Activated effector memory CD4-positive, alpha-beta T cell treated with Interleukin-2 at 50 U/mL for 16 hours (primary cell): ENCODE data around the gene PRKN.
"Not testable (repeated sequence)": the region's sequence is repeated elsewhere in the genome, so short reads cannot be mapped to it uniquely, and the experiment has no call there.

ENCODE experiments used
- DNase-seq: peaks from one replicate; pipeline ENCODE4 v3.0.0-alpha.2; 2020

PRKN gene

DNA sequence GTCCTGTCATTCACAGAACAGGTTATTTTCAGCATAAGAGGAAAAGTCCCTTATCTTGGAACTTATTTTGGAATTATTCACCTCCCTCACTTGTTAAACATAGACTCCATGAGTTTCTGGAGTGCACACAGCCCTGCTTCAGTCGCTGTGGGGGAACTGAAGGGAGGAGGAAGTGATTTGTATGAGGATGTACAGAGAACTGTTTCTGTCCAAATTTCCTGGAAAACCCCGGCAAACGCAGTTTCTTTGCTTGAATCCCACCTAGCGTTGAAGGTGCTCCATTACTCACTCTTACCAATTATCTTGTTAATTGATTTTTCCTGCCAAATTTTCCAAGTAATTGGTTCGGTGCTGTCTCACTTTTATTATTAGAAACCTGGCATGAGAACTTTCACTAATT lies 1375.7 kb downstream of the PRKN start:
- no peak for DNase-seq

DNA sequence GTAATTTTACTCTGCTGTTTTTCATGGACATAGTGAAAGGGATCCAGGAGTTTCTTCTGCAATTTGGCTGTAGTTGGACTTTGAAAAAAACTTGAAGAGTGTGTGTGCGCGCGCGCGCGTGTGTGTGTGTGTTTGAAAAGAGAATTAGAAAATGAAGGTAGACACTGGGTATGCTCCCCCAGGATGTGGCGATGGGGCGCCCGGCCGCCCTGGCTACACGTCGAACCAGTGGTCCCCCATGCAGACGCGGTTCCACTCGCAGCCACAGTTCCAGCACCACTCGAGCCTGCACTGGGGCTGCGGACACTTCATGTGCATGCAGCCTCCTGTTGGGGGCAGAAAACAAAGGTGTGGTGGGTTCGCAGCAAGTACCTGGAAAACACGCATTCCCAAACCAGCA lies 1377.7 kb downstream of the PRKN start:
- DNase-seq: no peak

- DNase-seq: no peak
Observed at GRCh38 chr6:161348628-161348994, 1379.0 kb downstream of the PRKN start.

- no peak for DNase-seq
Observed at GRCh38 chr6:161347988-161348627, 1379.5 kb downstream of the PRKN start.

DNA sequence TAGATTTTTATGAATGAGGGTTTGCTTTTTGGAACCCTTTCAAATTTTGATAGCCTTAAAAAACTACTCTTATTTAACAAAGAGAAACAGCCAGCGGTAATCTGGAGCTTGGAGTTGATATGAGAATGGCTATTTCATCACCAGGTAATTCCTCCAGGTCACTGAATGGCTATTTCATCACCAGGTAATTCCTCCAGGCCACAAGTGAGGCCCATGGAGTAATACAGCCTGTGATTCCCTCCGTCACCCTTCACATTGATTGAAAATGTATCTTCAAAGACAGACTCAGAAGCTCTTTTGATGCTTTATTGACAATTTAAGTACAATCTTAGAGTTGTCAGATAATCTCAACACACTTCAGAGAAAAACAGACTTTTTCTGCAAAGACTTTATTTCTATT lies 1380.4 kb downstream of the PRKN start:
- no peak for DNase-seq

DNA sequence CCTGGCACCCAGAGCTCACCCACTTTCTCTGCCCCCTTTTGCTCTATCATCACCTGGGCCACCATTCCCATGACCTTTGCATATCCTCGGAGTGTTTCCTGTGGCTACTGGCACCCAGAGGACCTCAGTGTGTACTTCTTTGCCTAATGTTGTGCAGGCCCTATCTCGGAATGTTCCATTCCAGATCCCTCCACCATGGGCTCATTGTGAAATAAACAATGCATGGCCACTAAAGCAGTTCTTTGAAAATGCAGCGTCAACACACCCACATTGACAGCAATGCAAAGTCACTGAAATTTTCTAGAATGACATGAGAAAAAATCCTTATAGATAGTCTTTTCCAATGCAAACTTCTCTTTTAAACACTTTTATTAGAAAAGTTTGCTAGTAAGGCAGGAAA lies 1380.8 kb downstream of the PRKN start:
- DNase-seq: no peak

DNA sequence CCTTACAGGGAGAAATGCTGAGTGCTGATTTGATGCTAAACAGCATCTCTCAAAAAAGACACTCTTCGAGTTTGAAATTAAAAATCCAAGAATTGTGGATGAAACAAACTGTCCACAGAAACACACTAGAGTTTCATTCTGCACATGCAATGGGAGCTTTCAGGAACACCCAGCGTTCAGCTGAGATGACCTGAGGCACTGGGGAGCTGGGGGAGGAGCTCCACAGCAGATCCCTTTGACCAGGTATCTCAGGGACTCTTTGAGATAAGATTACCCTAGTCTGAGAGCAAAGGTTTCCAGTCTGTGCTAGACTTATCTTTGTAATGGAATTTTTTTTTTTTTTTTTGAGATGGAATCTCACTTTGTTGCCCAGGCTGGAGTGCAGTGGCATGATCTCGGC lies 1382.9 kb downstream of the PRKN start:
- DNase-seq: no peak

DNA sequence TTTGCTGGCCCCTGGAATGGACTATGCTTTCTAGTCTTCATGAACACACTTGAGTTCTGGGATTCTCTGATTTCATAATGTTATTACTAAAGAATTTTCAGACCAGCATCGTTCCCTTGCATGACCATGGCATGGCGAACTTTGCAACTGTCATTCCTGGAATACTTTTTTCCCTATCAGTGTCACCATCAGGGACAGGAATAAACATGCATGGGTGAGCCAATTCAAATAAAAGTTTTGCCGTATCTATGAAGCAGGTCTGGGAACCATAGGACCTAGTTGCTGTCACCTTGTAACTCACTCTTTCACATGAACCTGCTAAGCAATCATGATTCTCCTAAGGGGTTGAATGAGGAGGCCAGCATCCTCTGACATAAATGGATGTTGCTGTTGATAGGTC lies 1385.5 kb downstream of the PRKN start:
- DNase-seq: no peak

DNA sequence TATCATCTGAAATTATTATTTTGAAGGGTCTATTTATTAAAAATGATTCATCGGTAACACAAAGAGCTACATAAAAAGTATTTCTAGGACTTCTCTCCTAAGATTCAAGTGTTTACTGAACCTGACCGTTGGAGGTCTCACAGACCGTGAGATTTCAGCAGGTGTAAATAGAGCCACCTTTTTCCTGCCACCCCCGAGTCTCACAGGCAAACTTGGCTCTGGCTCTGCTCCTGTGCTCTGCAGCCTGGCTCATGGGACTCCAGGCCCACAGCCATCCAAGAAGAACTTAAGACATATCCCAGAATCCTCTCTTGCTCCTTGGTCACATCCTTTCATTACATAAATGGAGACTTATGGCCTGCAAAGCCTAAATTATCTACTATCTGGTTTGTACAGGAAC lies 1385.9 kb downstream of the PRKN start:
- DNase-seq: no peak

DNA sequence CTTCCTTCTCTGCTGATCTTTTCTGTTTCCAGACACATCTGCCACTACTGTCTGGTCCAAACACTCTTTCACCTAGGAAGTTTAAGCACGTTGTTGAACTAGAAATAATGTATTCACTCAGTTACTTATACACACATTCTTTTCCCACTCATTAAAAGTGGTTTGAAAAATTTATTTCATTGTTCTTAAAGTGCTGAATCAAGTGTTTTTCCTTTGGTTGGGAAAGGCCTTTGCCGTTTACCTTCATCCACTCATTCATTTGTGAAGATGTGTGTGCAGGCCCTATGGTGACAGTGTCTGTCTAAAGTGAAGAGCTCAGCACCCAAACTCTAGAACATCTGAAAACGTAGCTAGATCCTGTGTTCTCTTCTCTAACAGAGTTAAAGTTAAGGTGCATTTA lies 1389.6 kb downstream of the PRKN start:
- no peak for DNase-seq

DNA sequence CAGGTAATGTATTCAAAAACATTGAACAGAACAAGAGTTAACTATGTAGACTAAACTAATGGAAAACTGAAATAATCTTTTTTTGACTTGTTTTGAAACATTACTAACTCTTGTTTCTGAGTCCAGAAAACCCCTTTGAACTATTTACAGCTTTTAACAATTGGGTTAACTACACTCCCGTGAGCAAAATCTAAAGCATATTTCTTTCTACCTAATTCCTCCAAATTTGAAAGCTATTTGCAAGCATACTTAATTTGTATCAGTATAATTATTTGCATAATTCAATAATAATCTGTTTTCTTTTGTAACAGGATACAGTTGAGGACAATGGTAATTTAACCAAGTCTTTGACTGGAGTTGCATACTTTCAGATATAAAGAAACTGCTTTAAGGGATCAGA lies 1391.1 kb downstream of the PRKN start:
- DNase-seq: no peak

- DNase-seq: no peak
Observed at GRCh38 chr6:161333410-161333809, 1394.2 kb downstream of the PRKN start.

DNA sequence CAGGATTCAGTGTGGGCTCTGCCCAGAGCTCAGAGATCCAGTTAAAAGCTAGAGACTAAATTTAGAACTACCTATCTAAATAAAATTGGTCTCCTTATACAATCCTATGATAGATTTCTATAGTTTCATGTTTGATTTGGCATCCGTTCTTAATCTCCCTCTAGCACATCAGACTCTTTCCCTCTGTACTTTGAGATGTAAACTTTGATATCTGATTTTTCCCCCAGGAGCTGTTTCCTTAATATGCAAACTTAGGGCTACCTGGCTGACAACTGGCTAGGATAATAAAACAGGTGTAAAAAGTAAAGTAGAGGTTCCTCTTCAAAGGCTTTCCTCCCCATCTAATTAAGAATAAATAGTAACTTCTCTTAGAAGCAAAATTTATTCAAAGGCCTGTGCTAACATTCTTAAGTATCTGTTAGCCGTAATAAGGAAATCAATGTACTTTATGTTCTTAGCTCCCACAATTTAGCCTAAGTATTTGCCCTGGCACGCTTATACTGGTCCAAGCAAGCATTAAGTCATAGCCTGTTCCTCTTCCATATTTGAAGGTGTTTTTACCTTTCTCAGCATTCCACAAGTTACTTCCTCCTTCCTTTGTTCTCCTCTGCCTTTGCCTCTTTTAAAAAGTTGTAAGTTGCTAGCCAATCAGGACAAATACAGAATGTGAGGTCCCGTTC lies 1396.0 kb downstream of the PRKN start:
- DNase-seq: not testable (repeated sequence)

DNA sequence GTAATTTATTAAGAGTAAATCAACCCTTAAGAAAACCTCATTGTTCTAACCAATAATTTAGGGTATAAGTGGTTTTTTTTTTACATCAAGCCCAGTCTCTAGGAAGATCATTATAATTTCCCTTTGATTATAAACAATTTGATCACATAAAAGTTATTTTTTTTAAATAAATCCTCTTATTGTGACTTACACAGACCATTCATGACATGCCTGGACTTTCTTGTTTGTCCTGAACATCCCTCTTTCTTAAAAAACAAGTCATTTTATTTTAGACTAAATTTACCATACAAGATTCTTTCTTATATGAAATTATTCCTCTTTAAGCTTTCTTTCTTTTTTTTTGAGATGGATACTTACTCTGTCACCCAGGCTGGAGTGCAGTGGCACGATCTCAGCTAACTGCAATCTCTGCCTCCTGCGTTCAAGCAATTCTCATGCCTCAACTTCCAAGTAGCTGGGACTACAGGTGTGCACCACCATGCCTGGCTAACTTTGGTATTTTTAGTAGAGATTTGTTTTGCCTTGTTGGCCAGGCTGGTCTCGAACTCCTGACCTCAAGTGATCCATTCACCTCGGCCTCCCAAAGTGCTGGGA lies 1400.1 kb downstream of the PRKN start:
- no peak for DNase-seq

- no peak for DNase-seq
Observed at GRCh38 chr6:161319231-161319630, 1408.3 kb downstream of the PRKN start.

GRCh38 chr6:161318456-161318855 lies 1409.1 kb downstream of the PRKN start:
- DNase-seq: no peak

GRCh38 chr6:161316531-161316930 lies 1411.0 kb downstream of the PRKN start:
- no peak for DNase-seq

DNA sequence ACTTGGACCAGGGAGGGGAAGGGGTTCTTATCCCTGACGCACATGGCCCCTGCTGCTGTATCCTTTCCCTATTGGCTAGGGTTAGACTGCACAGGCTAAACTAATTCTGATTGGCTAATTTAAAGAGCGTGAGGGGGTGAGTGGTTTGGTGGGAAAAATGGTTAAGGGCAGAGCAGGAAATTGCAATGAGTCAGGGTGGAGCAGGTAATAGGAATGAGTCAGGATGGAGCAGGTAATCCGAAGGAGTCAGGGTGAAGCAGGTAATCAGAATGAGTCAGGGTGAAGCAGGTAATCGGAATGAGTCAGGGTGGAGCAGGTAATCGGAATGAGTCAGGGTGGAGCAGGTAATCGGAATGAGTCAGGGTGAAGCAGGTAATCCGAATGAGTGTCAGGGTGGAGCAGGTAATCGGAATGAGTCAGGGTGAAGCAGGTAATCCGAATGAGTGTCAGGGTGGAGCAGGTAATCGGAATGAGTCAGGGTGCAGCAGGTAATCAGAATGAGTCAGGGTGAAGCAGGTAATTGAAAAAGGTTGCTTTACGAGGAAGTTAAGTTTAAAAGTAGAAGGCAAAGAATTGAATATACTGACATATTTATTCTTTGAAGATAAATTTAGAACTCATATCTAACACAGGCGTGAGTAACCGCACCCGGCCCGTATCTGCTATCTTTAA lies 1412.2 kb downstream of the PRKN start:
- DNase-seq: not testable (repeated sequence)

DNA sequence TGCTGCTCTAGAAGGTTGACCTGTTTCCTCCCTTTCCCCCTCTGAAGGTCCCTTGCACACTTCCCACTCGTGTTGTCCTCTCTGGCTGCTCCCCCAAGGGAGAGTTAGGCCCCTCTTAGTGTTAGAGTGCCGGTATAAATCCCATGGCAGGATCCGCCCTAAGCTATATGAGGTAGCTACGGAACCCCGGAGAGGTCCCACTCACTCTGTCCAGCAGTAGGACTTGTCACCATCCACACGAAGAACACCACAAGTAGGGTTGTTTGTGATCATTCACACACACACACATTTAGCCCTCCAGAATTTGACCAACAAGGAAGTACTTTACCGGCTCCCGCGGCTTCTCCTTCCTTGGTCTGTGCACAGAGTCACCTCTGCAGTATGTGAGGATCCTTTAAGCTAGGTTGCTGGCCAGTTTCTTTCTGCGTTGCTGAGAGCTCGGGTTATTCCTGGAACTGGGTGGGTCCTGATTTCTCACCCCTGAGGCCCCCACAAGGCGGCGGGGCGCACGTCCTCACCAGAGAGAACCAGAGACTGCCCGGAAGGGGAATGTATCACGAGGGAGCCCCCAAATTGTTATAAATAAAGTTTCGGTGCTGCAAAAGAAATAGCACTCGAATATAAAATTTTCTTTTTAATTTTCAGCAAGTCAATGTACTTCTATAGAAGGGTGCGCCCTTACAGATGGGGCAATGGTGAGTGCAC lies 1412.9 kb downstream of the PRKN start:
- DNase-seq: not testable (repeated sequence)

DNA sequence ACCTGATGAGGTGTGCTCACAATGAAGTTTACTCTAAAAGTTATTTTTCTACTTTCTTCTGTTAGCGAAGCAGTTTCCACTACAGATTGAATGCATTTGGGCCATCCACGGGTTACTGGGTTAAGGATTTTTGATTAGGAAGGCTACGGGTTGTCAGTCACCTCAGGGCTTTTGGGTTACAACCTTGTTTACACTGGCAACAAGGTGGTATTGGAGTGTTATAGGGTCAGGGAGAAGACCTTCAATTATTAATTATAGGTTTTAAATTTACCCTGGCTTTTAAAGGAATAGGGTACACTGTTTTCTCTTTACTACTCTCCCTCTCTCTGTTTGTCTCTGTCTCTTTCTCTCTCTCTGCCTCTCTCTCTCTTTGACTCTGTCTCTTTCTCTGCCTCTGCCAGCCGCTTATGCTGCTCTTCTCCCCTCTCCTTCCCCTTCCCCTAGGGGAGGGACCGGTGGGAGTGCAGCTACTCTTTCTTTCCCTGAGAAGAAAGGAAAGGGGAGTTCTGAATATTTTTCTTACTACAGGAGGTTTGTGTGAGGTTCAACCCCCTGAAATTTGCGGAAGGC lies 1413.5 kb downstream of the PRKN start:
- DNase-seq: no peak

DNA sequence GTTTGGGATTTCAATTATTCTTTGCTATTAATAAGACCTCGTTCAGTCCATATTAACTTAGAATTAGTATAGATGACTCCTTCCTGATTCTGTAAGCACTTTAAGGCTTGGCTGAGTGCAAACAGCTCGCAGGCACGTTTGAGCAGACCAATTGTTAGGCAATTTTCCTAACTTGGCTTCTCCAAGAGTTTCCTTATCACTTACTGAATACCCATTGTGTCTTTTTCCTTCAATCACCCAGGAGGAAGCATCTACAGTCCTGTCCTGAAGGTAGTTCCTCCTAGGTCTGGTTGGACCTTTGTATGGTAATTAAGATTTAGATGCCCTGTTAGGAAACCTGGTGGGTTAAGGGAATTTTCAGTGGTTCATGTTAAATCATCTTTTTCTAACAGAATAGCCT lies 1414.1 kb downstream of the PRKN start:
- DNase-seq: not testable (repeated sequence)

DNA sequence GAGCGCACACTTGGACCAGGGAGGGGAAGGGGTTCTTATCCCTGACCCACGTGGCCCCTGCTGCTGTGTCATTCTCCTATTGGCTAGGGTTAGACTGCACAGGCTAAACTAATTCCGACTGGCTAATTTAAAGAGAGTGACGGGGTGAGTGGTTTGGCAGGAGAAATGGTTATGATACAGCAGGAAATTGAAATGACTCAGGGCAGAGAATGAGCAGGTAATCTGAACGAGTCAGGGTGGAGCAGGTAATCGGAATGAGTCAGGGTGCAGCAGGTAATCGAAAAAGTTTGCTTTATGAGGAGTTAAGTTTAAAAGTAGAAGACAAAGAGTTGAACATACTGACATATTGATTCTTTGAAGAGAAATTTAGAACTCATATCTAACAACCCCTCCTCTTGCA lies 1417.8 kb downstream of the PRKN start:
- DNase-seq: not testable (repeated sequence)

DNA sequence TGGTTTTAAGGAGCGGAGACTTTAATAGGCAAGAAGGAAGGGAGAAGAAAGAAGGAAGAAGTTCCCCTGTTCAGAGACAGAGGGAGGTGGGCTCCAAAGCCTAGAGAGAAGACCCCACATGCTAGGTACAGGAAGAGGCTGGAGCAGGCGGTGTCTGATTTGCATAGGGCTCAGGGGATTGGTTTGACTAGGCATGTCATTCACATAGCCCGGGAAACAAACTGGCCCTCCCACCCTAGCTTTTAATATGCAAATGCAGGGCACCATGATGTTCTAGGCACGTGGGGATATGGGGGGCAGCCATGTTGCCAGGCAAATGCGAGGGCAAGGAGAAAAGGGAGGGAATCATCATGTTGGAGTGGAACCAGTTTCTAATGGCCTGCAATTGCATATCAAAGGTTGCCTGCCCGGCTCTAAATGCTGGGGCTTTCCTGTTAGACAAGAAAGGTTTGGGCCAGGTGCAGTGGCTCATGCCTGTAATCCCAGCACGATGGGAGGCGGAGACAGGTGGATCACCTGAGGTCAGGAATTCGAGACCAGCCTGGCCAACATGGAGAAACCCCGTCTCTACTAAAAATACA lies 1419.4 kb downstream of the PRKN start:
- DNase-seq: no peak
